Testis (tissue), 2 donors: ENCODE data around the gene HNF1B.

Experiments
- CTCF ChIP-seq, 3 experiments: fragments of 450-650 bp in 2 of 3; fragments of 200-600 bp in 1 of 3; sonication (generic) in 1 of 3; IDR thresholded peaks; one replicate each; pipeline ENCODE4 v1.5.1; 2016 to 2019; ENCODE audit warnings: antibody characterized with exemption in 3 of 3, mild to moderate bottlenecking in 2 of 3, moderate library complexity in 1 of 3
- POLR2A ChIP-seq: fragments of 450-650 bp; IDR thresholded peaks from one replicate; pipeline ENCODE4 v1.6.1; 2017; ENCODE audit warnings: antibody characterized with exemption, mild to moderate bottlenecking, moderate library complexity

DNA sequence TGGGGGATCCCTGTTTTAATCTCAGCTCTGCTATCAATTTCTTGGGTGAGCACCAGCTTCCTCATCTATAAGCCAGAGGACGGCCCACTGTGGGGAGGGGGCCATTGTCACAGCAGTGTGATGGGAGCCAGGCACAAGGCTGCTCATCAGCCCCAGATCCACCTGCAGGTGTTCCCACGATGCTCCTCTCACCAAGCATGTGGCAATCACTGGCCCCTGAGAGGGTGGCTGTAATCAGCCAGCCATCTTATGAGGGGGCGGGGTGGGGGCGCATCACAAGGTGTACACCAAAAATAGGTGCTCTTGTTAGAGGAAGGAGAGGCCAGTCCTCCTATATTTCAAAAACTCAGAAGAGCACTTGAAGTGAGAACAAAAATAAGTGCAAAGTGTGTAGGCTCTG, 31.2 kb downstream of the HNF1B start:
- TF ChIP-seq CTCF (IDR thresholded peaks at IDR 0.05) (no peak), POLR2A (no peak)
